Urothelium cell line (cell line): ENCODE measurements around the gene FERD3L.

ENCODE experiments used
- DNase-seq: peaks from one replicate; pipeline ENCODE4 v3.0.0; 2011; ENCODE audit warnings: low spot score, mixed read lengths
- FAIRE-seq: peaks from 2 replicates; lab custom pipeline; 2011; peaks lifted over from hg19 to GRCh38; lab: Jason Lieb, UNC

Gene FERD3L

GRCh38 chr7:19117091-19117869 lies 27.9 kb downstream of the FERD3L start, which contains the start of gene TWIST1:
Gene TWIST1, minus strand, starts transcription at chr7:19117636. Its CDS starts 315 bp downstream, at chr7:19117321.
- FAIRE-seq = no peak

GRCh38 chr7:19116121-19117090 lies 28.8 kb downstream of the FERD3L start:
- DNase-seq (no peak), FAIRE-seq (no peak)

More at GRCh38 chr7:19117091-19117869, 27.9 kb downstream of the FERD3L start, which contains the start of gene TWIST1:
- no peak for DNase-seq

GRCh38 chr7:19114551-19114855 lies 30.7 kb downstream of the FERD3L start:
- FAIRE-seq (no peak), DNase-seq (no peak)

- peak; percentile 13 for DNase-seq
- FAIRE-seq = no peak
Measured at GRCh38 chr7:19113855-19114550, 31.2 kb downstream of the FERD3L start.

- FAIRE-seq (no peak), DNase-seq (no peak)
Measured at GRCh38 chr7:19113002-19113350, 32.2 kb downstream of the FERD3L start.

GRCh38 chr7:19112274-19113001 lies 32.8 kb downstream of the FERD3L start:
- FAIRE-seq (no peak), DNase-seq (peak; percentile 8)

- DNase-seq = no peak
- FAIRE-seq = no peak
Measured at GRCh38 chr7:19111474-19112273, 33.5 kb downstream of the FERD3L start.

- FAIRE-seq = no peak
- DNase-seq = no peak
Measured at GRCh38 chr7:19110776-19111175, 34.4 kb downstream of the FERD3L start.

- DNase-seq = no peak
- no peak for FAIRE-seq
Measured at GRCh38 chr7:19110026-19110730, 35.0 kb downstream of the FERD3L start.

GRCh38 chr7:19109000-19109946 lies 35.9 kb downstream of the FERD3L start:
- no peak for DNase-seq
- no peak for FAIRE-seq

- no peak for FAIRE-seq
- DNase-seq = no peak
Measured at GRCh38 chr7:19107356-19108146, 37.7 kb downstream of the FERD3L start.

GRCh38 chr7:19107081-19107355 lies 38.2 kb downstream of the FERD3L start:
- FAIRE-seq (no peak), DNase-seq (no peak)

GRCh38 chr7:19106241-19107080 lies 38.8 kb downstream of the FERD3L start:
- no peak for DNase-seq
- FAIRE-seq = no peak

GRCh38 chr7:19105546-19105945 lies 39.7 kb downstream of the FERD3L start:
- no peak for FAIRE-seq
- DNase-seq = no peak

- FAIRE-seq (no peak), DNase-seq (no peak)
Measured at GRCh38 chr7:19104811-19105210, 40.4 kb downstream of the FERD3L start.

- no peak for FAIRE-seq
- DNase-seq = no peak
Measured at GRCh38 chr7:19102884-19103283, 42.3 kb downstream of the FERD3L start.

- DNase-seq (no peak), FAIRE-seq (no peak)
Measured at GRCh38 chr7:19101909-19102308, 43.3 kb downstream of the FERD3L start.
